Measurements from ENCODE around the gene OMA1.

OMA1 gene

DNA sequence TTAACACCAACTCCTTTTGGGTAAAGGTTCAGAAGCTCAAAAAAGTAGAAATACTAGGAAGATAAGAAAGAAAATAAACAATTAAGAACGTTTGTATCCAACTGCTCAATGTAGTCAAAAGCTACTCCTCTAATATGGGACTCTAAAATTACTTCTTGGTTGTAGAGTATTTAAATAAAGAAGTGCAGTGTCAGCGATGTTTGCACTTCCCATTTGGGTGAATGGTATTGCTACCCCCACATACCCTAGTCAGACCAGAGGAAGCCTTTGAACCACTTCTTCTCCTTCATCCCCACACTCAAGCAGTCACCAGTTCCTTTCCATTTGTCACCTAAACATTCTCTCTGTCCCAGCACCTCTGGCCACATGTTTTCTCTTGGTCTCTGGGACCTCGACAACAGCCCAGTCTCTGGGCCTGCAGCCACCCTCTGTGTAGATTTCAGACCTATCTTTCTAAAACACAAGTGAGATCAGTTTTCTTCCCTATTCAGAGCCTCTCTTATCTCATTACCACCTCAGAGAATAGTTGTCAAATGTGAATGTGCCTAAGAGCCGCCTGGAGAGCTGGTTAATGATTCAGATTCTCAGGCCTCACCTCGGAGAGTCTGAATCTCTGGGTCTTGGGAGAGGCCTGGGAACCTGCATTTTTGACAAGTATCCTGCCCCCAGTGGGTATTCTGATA lies 109.8 kb downstream of the OMA1 start:
- H3K4me1 ChIP-seq, result no peaks in the 10 kb centered on the region
- H2AFZ ChIP-seq, result no peak overlapping the region
- no peaks in the 10 kb centered on the region for H3K79me2 ChIP-seq
- no peak overlapping the region for H3K27ac ChIP-seq
- no peak overlapping the region for H3K4me3 ChIP-seq (ENCODE audit: low read depth, low read length)
- H3K4me2 ChIP-seq (ENCODE audit: low read length), result no peak overlapping the region
- no peaks in the 10 kb centered on the region for H3K27me3 ChIP-seq (ENCODE audit: control insufficient read depth, insufficient read depth, low read length)
- no peaks in the 10 kb centered on the region for H3K36me3 ChIP-seq (ENCODE audit: control insufficient read depth, insufficient read depth, low read length)
- no peaks in the 10 kb centered on the region for H3K9me3 ChIP-seq (ENCODE audit: control insufficient read depth, low read length)
- no peak overlapping the region for H3K9ac ChIP-seq
- TF ChIP-seq, protein P1, sequence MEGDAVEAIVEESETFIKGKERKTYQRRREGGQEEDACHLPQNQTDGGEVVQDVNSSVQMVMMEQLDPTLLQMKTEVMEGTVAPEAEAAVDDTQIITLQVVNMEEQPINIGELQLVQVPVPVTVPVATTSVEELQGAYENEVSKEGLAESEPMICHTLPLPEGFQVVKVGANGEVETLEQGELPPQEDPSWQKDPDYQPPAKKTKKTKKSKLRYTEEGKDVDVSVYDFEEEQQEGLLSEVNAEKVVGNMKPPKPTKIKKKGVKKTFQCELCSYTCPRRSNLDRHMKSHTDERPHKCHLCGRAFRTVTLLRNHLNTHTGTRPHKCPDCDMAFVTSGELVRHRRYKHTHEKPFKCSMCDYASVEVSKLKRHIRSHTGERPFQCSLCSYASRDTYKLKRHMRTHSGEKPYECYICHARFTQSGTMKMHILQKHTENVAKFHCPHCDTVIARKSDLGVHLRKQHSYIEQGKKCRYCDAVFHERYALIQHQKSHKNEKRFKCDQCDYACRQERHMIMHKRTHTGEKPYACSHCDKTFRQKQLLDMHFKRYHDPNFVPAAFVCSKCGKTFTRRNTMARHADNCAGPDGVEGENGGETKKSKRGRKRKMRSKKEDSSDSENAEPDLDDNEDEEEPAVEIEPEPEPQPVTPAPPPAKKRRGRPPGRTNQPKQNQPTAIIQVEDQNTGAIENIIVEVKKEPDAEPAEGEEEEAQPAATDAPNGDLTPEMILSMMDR (IDR thresholded peaks at IDR 0.05), result no peak

DNA sequence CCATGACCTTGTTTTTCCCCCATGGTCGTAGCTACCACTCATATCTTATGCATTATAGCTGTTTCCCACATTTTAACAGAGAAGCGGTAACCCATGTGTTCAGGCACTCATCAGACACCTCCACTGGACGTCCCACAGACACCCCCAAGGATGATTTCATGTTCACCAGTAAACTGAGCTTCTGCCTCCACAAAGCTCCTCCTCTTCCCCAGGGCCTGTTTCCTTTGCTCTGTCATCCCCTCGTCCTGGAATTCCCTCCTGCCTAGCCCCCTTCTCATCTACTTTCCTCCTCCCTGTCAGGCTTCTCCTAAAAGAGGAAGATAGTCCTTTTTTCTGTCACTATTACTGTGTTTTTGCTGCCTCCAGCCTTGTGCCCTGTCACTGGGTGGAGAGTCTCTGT lies 111.2 kb downstream of the OMA1 start:
- Histone ChIP-seq H3K9ac (no peak overlapping the region), H3K79me2 (no peaks in the 10 kb centered on the region), H3K27ac (no peak overlapping the region), H3K4me3 (ENCODE audit: low read depth, low read length) (no peak overlapping the region), H3K27me3 (ENCODE audit: control insufficient read depth, insufficient read depth, low read length) (no peaks in the 10 kb centered on the region), H2AFZ (no peak overlapping the region), H3K4me1 (no peaks in the 10 kb centered on the region), H3K9me3 (ENCODE audit: control insufficient read depth, low read length) (no peaks in the 10 kb centered on the region), H3K4me2 (ENCODE audit: low read length) (no peak overlapping the region), H3K36me3 (ENCODE audit: control insufficient read depth, insufficient read depth, low read length) (no peaks in the 10 kb centered on the region)
- TF ChIP-seq, protein P1 (IDR thresholded peaks at IDR 0.05), result no peak

DNA sequence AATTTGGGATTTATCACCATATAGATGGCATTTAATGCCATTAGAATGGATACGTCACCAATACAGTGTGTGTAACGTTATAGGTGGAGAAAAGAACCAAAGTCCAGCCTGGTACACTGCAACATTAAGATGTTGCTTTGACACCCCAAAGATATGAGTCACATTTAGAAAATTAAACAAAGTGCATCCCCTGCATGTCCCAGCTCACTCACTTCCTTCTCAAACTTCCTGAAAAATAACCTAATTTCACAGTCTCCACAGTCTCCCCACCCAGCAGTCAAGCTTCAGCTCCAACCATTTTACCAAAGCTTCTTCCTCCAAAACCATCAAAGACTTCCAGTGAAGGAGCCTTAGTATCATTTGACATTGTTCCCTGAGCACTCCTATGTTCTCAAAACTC lies 111.9 kb downstream of the OMA1 start:
- no peak overlapping the region for H3K4me2 ChIP-seq (ENCODE audit: low read length)
- no peak overlapping the region for H3K27ac ChIP-seq
- H3K9me3 ChIP-seq (ENCODE audit: control insufficient read depth, low read length), result no peaks in the 10 kb centered on the region
- H3K4me3 ChIP-seq (ENCODE audit: low read depth, low read length), result no peak overlapping the region
- no peak overlapping the region for H3K9ac ChIP-seq
- TF ChIP-seq, protein P1 (IDR thresholded peaks at IDR 0.05), result no peak
- H3K4me1 ChIP-seq, result no peaks in the 10 kb centered on the region
- no peaks in the 10 kb centered on the region for H3K79me2 ChIP-seq
- H3K27me3 ChIP-seq (ENCODE audit: control insufficient read depth, insufficient read depth, low read length), result no peaks in the 10 kb centered on the region
- H2AFZ ChIP-seq, result no peak overlapping the region
- H3K36me3 ChIP-seq (ENCODE audit: control insufficient read depth, insufficient read depth, low read length), result no peaks in the 10 kb centered on the region

DNA sequence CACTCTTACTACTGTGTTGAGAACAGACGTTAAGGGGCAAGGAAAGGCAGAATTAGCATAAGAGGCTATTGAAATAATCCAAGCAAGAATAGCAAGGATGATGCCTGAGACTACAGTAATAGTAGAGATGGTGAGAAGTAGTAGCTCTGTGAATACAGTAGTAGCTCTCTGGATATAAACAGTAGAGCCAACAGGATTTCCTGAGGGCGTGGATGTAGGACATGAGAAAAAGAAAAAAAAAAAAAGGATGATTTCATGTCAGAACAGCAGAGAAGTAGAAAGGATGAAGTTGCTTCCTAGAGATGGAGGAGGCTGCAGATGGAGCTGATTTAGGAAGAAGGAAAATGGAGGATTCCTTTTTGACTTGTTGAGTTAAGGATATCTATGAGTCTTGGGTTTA lies 112.3 kb downstream of the OMA1 start:
- no peak overlapping the region for H3K4me3 ChIP-seq (ENCODE audit: low read depth, low read length)
- H3K9me3 ChIP-seq (ENCODE audit: control insufficient read depth, low read length), result no peaks in the 10 kb centered on the region
- no peak overlapping the region for H2AFZ ChIP-seq
- H3K27me3 ChIP-seq (ENCODE audit: control insufficient read depth, insufficient read depth, low read length), result no peaks in the 10 kb centered on the region
- no peak overlapping the region for H3K4me2 ChIP-seq (ENCODE audit: low read length)
- H3K4me1 ChIP-seq, result no peaks in the 10 kb centered on the region
- no peak overlapping the region for H3K9ac ChIP-seq
- no peaks in the 10 kb centered on the region for H3K36me3 ChIP-seq (ENCODE audit: control insufficient read depth, insufficient read depth, low read length)
- H3K79me2 ChIP-seq, result no peaks in the 10 kb centered on the region
- no peak overlapping the region for H3K27ac ChIP-seq
- TF ChIP-seq, protein P1 (IDR thresholded peaks at IDR 0.05), result no peak

Data from parathyroid adenoma (tissue), 2 donors.